Measurements from ENCODE around the gene ASAP2. TPM values are rescaled to one million over a fixed set of nuclear protein-coding genes. Genes with fewer than 3 reads are reported as not detected.

Gene ASAP2
- total and polyA plus RNA-seq, 9 of the 15 experiments (the other 6 are each of a cell fraction or from before 2014, with no cell fraction given) = 0.06 to 4.3 (median 3.1) TPM

DNA sequence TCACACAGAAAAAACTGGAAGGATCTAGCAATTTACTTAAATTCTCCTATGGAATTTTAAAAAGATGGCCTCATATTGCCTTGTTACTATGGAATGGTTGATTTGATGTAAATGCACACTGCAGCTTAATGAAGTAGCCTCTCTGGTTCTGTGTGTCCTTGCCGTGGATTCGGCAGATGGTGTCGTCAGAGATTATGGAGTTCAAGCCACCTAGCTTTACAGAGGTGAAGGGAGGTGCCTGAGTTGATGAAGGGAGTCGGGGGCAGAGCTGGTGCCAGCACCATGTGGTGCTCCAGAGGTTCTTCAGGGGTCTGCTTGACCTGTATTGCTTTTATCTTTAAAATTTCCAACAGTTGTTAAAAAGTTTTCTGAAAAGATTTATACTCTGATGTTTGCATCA lies 48.8 kb downstream of the ASAP2 start:
- ChIA-PET POLR2A (no interaction called here), CTCF (ENCODE audit: low intra/inter-chr PET ratio) (interaction anchor here (0.6 kb wide), 1 partner anchor 278 kb away, joined by 3 read pairs; no protein-coding TSS in a partner anchor)
- WGBS (ENCODE audit: insufficient coverage, low coverage, missing lambda C conversion rate) = 11% methylated on average over 4 of the region's 4 CpGs
- peaks cover 10 to 48% of the 10 kb centered on the region in 2 experiments; a peak in 3 of 5 replicates for H3K27me3 ChIP-seq (ENCODE audit: control insufficient read depth in 2 of 2, insufficient read depth in 2 of 2, low read length in 2 of 2)
- H3K36me3 ChIP-seq (ENCODE audit: control insufficient read depth, insufficient read depth, low read length) = no peaks in the 10 kb centered on the region
- no peak overlapping the region for H3K4me3 ChIP-seq
- ATAC-seq (no peak), FAIRE-seq (no peak), DNase-seq (ENCODE audit: extremely low read depth in 1 of 4, low spot score in 3 of 4) (no peak)
- no peak overlapping the region for H3K27ac ChIP-seq (ENCODE audit: extremely low read depth, low read depth, low read length)
- no peak overlapping the region for H3K4me2 ChIP-seq (ENCODE audit: insufficient read depth, low read length)
- in situ Hi-C loops (cut with MboI) = no loop called here
- H3K4me1 ChIP-seq (replicated peaks in 1 of 2; ENCODE audit: control insufficient read depth in 2 of 2, insufficient read depth in 2 of 2, low read length in 2 of 2) = peaks cover 0 to 6% of the 10 kb centered on the region in 2 experiments; a peak in 1 of 5 replicates
- no TSS peak for BruUV-seq (replicated peaks)
- H2AFZ ChIP-seq (ENCODE audit: low read depth, low read length) = no peak overlapping the region
- no peak overlapping the region for H3K9ac ChIP-seq (ENCODE audit: insufficient read depth in 1 of 2, low read depth in 2 of 2, low read length in 2 of 2)
- H3K9me3 ChIP-seq (replicated peaks; ENCODE audit: control insufficient read depth, insufficient read depth, low read depth, low read length) = no peaks in the 10 kb centered on the region
- H3K79me2 ChIP-seq (ENCODE audit: control insufficient read depth, insufficient read depth, low read length) = no peaks in the 10 kb centered on the region
- intact Hi-C loops (cut with micrococcal nuclease) = loop anchor here (5.0 kb wide), 1 partner anchor 113 kb away; no protein-coding TSS in a partner anchor
- H3K9me1 ChIP-seq (ENCODE audit: control insufficient read depth, insufficient read depth, low read length) = no peaks in the 10 kb centered on the region
- 0 out of 2 replicates have a peak, but pooled peaks cover 10% of the 10 kb centered on the region for H4K20me1 ChIP-seq (replicated peaks; ENCODE audit: control insufficient read depth, insufficient read depth, low read length)
- no peak for TF ChIP-seq SRSF9 (IDR thresholded peaks at IDR 0.05; ENCODE audit: borderline replicate concordance, low read depth, low read length)
- TF ChIP-seq ZNF717 (CRISPR knock-in tag; IDR thresholded peaks at IDR 0.05) = no peak
- no peak for TF ChIP-seq CCAR2 (IDR thresholded peaks at IDR 0.05; ENCODE audit: low read depth, low read length)
- no peak for TF ChIP-seq SMC3 (conservative IDR thresholded peaks at IDR 0.05; ENCODE audit: insufficient read depth, low read depth, low read length)
- TF ChIP-seq, protein P1, sequence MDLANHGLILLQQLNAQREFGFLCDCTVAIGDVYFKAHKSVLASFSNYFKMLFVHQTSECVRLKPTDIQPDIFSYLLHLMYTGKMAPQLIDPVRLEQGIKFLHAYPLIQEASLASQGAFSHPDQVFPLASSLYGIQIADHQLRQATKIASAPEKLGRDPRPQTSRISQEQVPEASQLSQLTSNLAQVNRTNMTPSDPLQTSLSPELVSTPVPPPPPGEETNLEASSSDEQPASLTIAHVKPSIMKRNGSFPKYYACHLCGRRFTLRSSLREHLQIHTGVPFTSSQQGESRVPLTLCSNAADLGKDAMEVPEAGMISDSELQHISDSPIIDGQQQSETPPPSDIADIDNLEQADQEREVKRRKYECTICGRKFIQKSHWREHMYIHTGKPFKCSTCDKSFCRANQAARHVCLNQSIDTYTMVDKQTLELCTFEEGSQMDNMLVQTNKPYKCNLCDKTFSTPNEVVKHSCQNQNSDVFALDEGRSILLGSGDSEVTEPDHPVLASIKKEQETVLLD (IDR thresholded peaks at IDR 0.05) = no peak
- no peak for TF ChIP-seq ZFP36 (IDR thresholded peaks at IDR 0.05; ENCODE audit: low read depth, low read length, partially characterized antibody)
- TF ChIP-seq CBX1 (IDR thresholded peaks at IDR 0.05; ENCODE audit: low read depth) = no peak
- no peak for TF ChIP-seq C11orf30 (IDR thresholded peaks at IDR 0.05; ENCODE audit: low read depth)
- TF ChIP-seq ZNF24 (IDR thresholded peaks at IDR 0.05) = no peak
- TF ChIP-seq HDAC8 (tag; IDR thresholded peaks at IDR 0.05) = no peak
- no peak for TF ChIP-seq BRF1 (IDR thresholded peaks at IDR 0.05; ENCODE audit: borderline replicate concordance, extremely low read depth, insufficient read length)
- TF ChIP-seq, protein P2, sequence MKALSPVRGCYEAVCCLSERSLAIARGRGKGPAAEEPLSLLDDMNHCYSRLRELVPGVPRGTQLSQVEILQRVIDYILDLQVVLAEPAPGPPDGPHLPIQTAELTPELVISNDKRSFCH (CRISPR knock-in tag; IDR thresholded peaks at IDR 0.05) = no peak
- TF ChIP-seq, protein P2 (tag; IDR thresholded peaks at IDR 0.05) = no peak
- TF ChIP-seq SMAD4 (CRISPR knock-in tag; conservative IDR thresholded peaks at IDR 0.05) = no peak
- no peak for TF ChIP-seq IRF2 (CRISPR knock-in tag; IDR thresholded peaks at IDR 0.05)
- no peak for TF ChIP-seq ETV5 (CRISPR knock-in tag; IDR thresholded peaks at IDR 0.05; ENCODE audit: low read depth)
- no peak for TF ChIP-seq NELFE (IDR thresholded peaks at IDR 0.05; ENCODE audit: insufficient read depth, insufficient read length)
- no peak for TF ChIP-seq NUFIP1 (IDR thresholded peaks at IDR 0.05; ENCODE audit: partially characterized antibody)
